NT2/D1 (cell line): ENCODE results near the gene IFRD1.

Experiments
- SUZ12 ChIP-seq: IDR thresholded peaks from 2 replicates; pipeline ENCODE4 v1.6.1; 2011; ENCODE audit not compliant: insufficient read length, insufficient read depth; ENCODE audit errors: extremely low read depth
- ZNF274 ChIP-seq: IDR thresholded peaks from 2 replicates; pipeline ENCODE4 v1.6.1; 2011; ENCODE audit warnings: mild to moderate bottlenecking, low read depth, low read length

GRCh38 chr7:112470194-112470593, 19.9 kb downstream of the IFRD1 start:
- TF ChIP-seq ZNF274 = no peak
- no peak for TF ChIP-seq SUZ12
